ENCODE data around the gene MCM8.

DNA sequence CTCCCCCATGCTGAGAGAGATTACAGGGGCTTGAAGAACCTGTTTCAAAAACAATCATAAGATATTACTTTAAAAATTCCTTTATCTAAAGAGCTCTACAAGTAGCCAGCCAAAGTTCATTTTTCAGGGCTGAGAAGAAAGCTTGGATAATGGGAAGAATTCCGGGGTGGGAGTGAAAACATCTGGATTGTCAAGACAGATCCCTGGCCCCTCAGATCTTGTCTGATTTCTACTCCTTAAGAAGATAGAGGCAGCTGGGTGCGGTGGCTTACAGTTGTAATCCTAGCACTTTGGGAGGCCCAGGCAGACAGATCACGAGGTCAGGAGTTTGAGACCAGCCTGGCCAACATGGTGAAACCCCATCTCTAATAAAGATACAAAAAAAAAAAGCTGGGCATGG lies 24.9 kb upstream of the MCM8 start:
- no peak for TF ChIP-seq SMC3 (conservative IDR thresholded peaks at IDR 0.05; ENCODE audit: insufficient read depth, low read depth, low read length)
- no peak for TF ChIP-seq NRF1 (conservative IDR thresholded peaks at IDR 0.05 in 1 of 2, IDR thresholded peaks at IDR 0.05 in 1 of 2)
